Activated gamma-delta T cell treated with Interleukin-2 at 50 U/mL for 16 hours (primary cell): Measurements from ENCODE around the gene GRIA3.
"Not testable (repeated sequence)": the region's sequence is repeated elsewhere in the genome, so short reads cannot be mapped to it uniquely, and the experiment has no call there.

Source experiments
- DNase-seq: peaks from one replicate; pipeline ENCODE4 v3.0.0-alpha.2; 2020

The GRIA3 gene

DNA sequence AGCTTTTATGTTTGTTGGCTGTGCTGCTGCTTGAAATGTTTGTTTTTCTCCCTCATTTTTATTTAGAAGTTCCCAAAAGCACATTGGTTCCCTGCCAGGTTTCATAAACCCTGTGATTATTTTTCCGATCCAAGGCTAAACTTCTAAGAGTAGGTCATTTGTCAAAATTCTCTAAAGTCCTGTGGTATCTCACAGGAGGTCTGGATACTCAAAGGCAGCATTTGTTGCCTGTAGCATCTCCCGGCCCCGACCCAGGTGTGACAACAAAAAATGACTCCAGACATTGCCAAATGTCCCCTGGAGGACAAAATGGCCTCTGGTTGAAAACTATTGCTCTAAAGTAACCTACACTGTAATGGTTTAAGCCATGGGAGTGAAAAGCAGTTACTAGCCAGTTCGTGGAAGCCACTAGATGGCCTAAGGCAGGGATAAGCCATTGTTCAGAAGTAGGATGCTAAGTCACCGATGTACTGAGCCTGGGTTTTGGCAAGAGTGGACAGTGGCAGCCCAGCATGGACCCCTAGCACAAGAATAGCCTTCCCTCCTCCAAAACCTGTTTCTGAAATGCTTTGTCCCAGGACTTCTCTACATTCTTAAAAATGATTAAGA is 292.6 kb downstream of the GRIA3 start:
- no peak for DNase-seq

DNA sequence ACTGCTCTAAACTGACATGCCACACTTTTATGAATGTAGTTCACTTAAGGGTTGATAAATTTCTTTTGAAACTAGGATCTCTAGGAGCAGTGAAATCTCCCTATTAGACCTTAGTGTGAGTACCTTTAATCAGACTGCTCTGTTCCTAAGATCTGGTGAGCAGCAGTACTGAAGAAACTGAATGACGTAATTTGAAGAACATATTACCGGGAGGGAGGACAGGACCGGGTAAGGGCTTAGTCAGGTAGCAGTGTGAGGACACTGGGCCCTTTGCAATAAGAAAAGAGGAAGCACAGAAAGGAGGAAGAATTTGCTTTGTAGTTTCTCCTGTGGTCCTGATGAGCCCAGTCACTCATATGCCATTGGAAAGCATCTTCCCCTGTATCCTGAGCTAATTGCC is 293.6 kb downstream of the GRIA3 start:
- no peak for DNase-seq

DNA sequence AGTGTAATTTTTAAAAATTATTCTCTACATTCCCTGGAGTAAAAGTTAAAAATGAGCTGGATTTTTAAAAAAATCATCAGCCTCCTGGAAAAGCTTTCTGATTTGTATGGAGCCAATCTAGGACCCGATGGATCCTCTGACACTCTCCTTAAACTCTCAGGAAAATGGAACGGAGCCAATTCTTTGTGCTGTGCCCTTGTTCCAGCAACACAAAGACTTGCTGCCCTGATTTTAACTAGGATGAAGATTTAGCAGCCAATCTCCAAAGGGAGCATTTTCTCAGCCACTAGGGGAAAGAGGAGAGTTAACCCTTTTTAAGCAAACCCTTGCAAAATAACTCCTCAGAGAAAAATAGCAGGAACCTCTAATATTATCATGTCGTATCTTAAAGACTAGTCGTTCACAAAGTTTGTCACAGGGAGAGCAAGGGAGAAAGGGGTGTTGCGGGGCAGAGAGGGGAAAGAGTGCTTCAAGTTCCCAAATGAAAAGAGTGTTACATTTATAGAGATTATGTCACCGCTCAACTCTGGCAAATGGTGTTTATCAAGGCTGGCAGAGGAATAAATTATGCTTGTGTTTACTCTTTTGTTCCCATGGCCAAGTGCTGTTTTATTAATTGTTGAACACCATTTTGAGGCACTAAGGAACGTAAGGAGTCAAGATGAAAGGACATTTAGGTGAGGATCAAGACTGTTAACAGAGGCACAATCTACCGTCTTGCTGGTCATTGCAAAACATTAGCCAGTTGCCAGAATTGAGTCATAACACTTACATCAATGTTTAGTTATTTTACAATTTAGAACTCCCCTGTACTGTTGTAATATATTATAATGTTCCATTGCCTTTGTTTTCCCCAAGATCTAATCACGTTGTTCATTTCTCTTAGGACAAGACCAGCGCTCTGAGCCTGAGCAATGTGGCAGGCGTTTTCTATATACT is 298.1 kb downstream of the GRIA3 start:
- no peak for DNase-seq

GRCh38 chrX:123486297-123486696 is 302.2 kb downstream of the GRIA3 start:
- no peak for DNase-seq

- DNase-seq: no peak
These were observed 303.2 kb downstream of the GRIA3 start for GRCh38 chrX:123487236-123487635.

GRCh38 chrX:123487669-123488068 is 303.6 kb downstream of the GRIA3 start:
- no peak for DNase-seq

DNA sequence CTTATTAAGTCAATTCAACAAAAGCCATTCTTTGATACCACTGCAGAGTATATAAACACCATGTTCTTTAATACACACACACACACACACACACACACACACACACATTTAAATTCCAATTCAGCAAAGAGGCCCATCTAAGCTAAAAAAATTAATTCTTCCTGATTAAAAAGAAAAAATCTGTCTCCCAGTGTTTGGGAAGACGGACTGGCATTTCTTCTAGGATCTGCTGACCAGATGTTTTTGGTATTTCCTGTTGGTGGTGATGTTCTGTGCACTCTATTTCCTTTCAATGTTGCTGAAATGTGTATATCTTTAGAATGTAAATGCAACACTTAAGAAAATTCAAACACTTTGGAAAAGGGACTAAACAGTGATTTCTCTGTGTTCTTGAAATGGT is 304.9 kb downstream of the GRIA3 start:
- DNase-seq: no peak

DNA sequence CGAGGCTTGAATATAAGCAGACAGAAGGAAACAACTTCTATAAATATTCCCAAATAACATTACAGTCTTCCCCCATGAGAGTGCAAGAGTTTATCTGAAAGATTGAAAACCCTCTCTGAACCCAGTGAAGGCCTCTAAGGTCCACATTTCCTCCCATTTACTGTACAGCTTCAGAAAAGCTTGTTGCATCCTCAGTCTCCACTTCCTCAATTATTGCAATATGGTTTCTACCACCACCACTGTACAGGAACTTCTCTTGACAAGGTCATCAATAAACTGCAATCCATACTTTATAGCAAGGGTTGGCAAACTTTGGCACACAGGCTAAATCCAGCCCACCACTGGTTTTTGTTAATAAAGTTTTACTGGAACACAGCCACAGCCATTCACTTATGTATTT is 309.8 kb downstream of the GRIA3 start:
- no peak for DNase-seq

- DNase-seq: no peak
These were observed 315.7 kb downstream of the GRIA3 start for GRCh38 chrX:123499787-123500186.

GRCh38 chrX:123504047-123504446 is 320.0 kb downstream of the GRIA3 start:
- no peak for DNase-seq

- DNase-seq: no peak
These were observed 320.7 kb downstream of the GRIA3 start for GRCh38 chrX:123504630-123505270.

GRCh38 chrX:123513585-123514278 is 329.7 kb downstream of the GRIA3 start:
- DNase-seq: no peak

GRCh38 chrX:123514279-123514640 is 330.2 kb downstream of the GRIA3 start:
- DNase-seq: not testable (repeated sequence)

- DNase-seq: no peak
These were observed 334.7 kb downstream of the GRIA3 start for GRCh38 chrX:123518791-123519190.

GRCh38 chrX:123525123-123525725 is 341.1 kb downstream of the GRIA3 start:
- no peak for DNase-seq

DNA sequence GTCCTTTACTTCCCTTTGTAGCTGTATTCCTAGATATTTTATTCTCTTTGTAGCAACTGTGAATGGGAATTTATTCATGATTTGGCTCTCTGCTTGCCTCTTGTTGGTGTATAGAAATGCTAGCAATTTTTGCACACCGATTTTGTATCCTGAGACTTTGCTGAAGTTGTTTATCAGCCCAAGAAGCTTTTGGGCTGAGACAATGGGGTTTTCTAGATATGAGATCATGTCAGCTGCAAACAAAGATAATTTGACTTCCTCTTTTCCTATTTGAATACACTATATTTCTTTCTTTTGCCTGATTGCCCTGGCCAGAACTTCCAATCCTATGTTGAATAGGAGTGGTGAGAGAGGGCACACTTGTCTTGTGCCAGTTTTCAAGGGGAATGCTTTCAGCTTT is 346.6 kb downstream of the GRIA3 start:
- DNase-seq: not testable (repeated sequence)
